ENCODE results near the gene BOD1L1.

Gene BOD1L1

GRCh38 chr4:13524504-13525243, 102.9 kb downstream of the BOD1L1 start:
- H3K4me3 ChIP-seq (ENCODE audit: low read length) = no peak overlapping the region
- no peak for TF ChIP-seq CTCF (conservative IDR thresholded peaks at IDR 0.05; ENCODE audit: low read length)
- peak; percentile 13 for DNase-seq (ENCODE audit: low read depth)

GRCh38 chr4:13523591-13524503, 103.7 kb downstream of the BOD1L1 start:
- TF ChIP-seq CTCF (conservative IDR thresholded peaks at IDR 0.05; ENCODE audit: low read length) = no peak
- no peak overlapping the region for H3K4me3 ChIP-seq (ENCODE audit: low read length)
- DNase-seq (ENCODE audit: low read depth) = no peak

GRCh38 chr4:13523105-13523477, 104.4 kb downstream of the BOD1L1 start:
- no peak overlapping the region for H3K4me3 ChIP-seq (ENCODE audit: low read length)
- no peak for DNase-seq (ENCODE audit: low read depth)
- TF ChIP-seq CTCF (conservative IDR thresholded peaks at IDR 0.05; ENCODE audit: low read length) = no peak

GRCh38 chr4:13522282-13523104, 105.0 kb downstream of the BOD1L1 start:
- no peak for TF ChIP-seq CTCF (conservative IDR thresholded peaks at IDR 0.05; ENCODE audit: low read length)
- no peak overlapping the region for H3K4me3 ChIP-seq (ENCODE audit: low read length)
- no peak for DNase-seq (ENCODE audit: low read depth)

GRCh38 chr4:13521047-13521446, 106.5 kb downstream of the BOD1L1 start:
- H3K4me3 ChIP-seq (ENCODE audit: low read length) = no peak overlapping the region
- TF ChIP-seq CTCF (conservative IDR thresholded peaks at IDR 0.05; ENCODE audit: low read length) = no peak
- DNase-seq (ENCODE audit: low read depth) = no peak

All from AG10803 (cell line).